HepG2 (cell line): Measurements from ENCODE around the gene EPHX1. TPM values are rescaled to one million over a fixed set of nuclear protein-coding genes. Genes with fewer than 3 reads are reported as not detected.

Experiments
- BORCS8-MEF2B ChIP-seq: sonication (generic); formaldehyde crosslinking; IDR thresholded peaks from 2 replicates; pipeline ENCODE4 v1.8.0; 2022; ENCODE audit warnings: mild to moderate bottlenecking, missing genetic modification reagents
- CENPT ChIP-seq: sonication (generic); formaldehyde crosslinking; IDR thresholded peaks from 2 replicates; pipeline ENCODE4 v1.8.0; 2022; ENCODE audit warnings: low read depth, mild to moderate bottlenecking, moderate library complexity, missing genetic modification reagents
- FOSL2 ChIP-seq: sonication (generic); formaldehyde crosslinking; IDR thresholded peaks from 2 replicates; pipeline ENCODE4 v1.4.0; 2020; ENCODE audit warnings: missing genetic modification reagents
- MATR3 ChIP-seq: sonication (generic); formaldehyde crosslinking; IDR thresholded peaks from 2 replicates; pipeline ENCODE4 v1.4.0; 2020; ENCODE audit warnings: missing genetic modification reagents
- PRMT3 ChIP-seq: sonication (generic); formaldehyde crosslinking; IDR thresholded peaks from 2 replicates; pipeline ENCODE4 v1.8.1; 2022; ENCODE audit warnings: low read depth, mild to moderate bottlenecking, moderate library complexity, missing genetic modification reagents, borderline replicate concordance
- RXRB ChIP-seq: IDR thresholded peaks from 2 replicates; pipeline ENCODE4 v1.6.1; 2016; ENCODE audit warnings: borderline replicate concordance, missing genetic modification reagents, missing compliant biosample characterization
- SRSF9 ChIP-seq: fragments of 200-400 bp; formaldehyde crosslinking; IDR thresholded peaks from 2 replicates; pipeline ENCODE4 v1.6.1; 2018; ENCODE audit warnings: borderline replicate concordance, mild to moderate bottlenecking, low read depth, low read length; ENCODE audit not compliant: insufficient read depth, poor library complexity, severe bottlenecking
- ZNF33A ChIP-seq: sonication (generic); formaldehyde crosslinking; IDR thresholded peaks from 2 replicates; pipeline ENCODE4 v1.5.1; 2020; ENCODE audit warnings: missing genetic modification reagents, mild to moderate bottlenecking, moderate library complexity, borderline replicate concordance
- ZNF781 ChIP-seq: sonication (generic); formaldehyde crosslinking; IDR thresholded peaks from 2 replicates; pipeline ENCODE4 v1.5.1; 2020; ENCODE audit warnings: borderline replicate concordance, mild to moderate bottlenecking, missing genetic modification reagents; ENCODE audit errors: not compliant biosample characterization
- polyA plus RNA-seq, 8 experiments: library from polyadenylated mRNA; depleted of rRNA in 3 of 8; stranded (reverse) in 7 of 8; unstranded in 1 of 8; fragments of >200 nt; fragmentation: Illumina TruSeq in 4 of 8; extraction: Trizol in 4 of 8; gene quantifications; 2 replicates each; pipeline versions ENCODE4 v1.2.1 to v1.2.3, GENCODE V29; 2011 to 2016; ENCODE audit warnings: low read depth in 4 of 8, missing spikeins in 1 of 8, mixed read lengths in 1 of 8; ENCODE audit not compliant: insufficient read depth in 1 of 8
- total RNA-seq, 5 experiments: library from RNA; depleted of rRNA; stranded (reverse); fragments of >200 nt; fragmentation: Illumina TruSeq; extraction: Trizol; gene quantifications; 2 replicates each; pipeline ENCODE4 v1.2.3, GENCODE V29; 2016; ENCODE audit warnings: low read depth in 1 of 5
- TF ChIP-seq, protein P1 (sequence below): sonication (generic); formaldehyde crosslinking; conservative IDR thresholded peaks from 2 replicates; pipeline ENCODE4 v1.4.0; 2020; ENCODE audit warnings: mild to moderate bottlenecking, missing genetic modification reagents, moderate library complexity
- TF ChIP-seq, protein P2 (sequence below): IDR thresholded peaks from 2 replicates; pipeline ENCODE4 v1.6.1; 2016; ENCODE audit warnings: control low read depth
- TF ChIP-seq, protein P3 (sequence below): sonication (generic); formaldehyde crosslinking; IDR thresholded peaks from 2 replicates; pipeline ENCODE4 v1.5.0; 2020; ENCODE audit warnings: mild to moderate bottlenecking, missing genetic modification reagents
- TF ChIP-seq, protein P4 (sequence below): sonication (generic); formaldehyde crosslinking; IDR thresholded peaks from 2 replicates; pipeline ENCODE4 v1.8.1; 2022; ENCODE audit warnings: low read depth, mild to moderate bottlenecking, missing genetic modification reagents

Gene EPHX1
- total and polyA plus RNA-seq, 2 of the 13 experiments (the other 11 are each of a cell fraction or from before 2014, with no cell fraction given), result 27.7 to 36.5 TPM

DNA sequence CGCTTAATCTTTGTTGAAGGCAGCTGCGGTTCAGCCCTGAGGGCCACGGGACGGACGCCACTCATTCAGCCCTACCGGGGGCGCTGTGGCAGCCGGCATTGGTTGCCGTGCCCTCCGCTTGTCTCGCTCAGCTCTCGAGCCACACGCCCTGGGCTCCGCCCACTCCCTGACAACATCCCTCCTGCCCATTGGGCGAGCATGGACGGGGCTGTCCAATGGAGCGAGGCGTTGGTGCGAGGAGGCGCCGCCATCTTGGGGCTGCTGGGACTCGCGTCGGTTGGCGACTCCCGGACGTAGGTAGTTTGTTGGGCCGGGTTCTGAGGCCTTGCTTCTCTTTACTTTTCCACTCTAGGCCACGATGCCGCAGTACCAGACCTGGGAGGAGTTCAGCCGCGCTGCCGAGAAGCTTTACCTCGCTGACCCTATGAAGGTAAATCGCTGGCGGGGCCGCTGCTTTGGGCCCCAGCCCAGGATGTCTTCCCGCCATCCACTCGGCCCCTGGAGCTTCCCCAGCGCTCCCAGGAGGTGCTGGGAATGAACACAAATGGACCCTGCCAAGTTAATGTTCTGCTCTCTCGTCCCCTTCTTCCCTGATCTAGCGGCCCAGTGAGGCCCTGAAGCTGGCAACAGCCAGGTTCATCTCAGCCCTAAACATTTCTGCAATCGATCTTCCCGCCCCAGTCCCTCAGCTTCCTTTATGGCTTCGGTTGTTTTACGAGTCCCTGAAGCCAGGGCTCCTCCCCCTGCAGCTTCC is 32.2 kb upstream of the EPHX1 start, which contains the start of gene SRP9 (continued):
- TF ChIP-seq, protein P1, sequence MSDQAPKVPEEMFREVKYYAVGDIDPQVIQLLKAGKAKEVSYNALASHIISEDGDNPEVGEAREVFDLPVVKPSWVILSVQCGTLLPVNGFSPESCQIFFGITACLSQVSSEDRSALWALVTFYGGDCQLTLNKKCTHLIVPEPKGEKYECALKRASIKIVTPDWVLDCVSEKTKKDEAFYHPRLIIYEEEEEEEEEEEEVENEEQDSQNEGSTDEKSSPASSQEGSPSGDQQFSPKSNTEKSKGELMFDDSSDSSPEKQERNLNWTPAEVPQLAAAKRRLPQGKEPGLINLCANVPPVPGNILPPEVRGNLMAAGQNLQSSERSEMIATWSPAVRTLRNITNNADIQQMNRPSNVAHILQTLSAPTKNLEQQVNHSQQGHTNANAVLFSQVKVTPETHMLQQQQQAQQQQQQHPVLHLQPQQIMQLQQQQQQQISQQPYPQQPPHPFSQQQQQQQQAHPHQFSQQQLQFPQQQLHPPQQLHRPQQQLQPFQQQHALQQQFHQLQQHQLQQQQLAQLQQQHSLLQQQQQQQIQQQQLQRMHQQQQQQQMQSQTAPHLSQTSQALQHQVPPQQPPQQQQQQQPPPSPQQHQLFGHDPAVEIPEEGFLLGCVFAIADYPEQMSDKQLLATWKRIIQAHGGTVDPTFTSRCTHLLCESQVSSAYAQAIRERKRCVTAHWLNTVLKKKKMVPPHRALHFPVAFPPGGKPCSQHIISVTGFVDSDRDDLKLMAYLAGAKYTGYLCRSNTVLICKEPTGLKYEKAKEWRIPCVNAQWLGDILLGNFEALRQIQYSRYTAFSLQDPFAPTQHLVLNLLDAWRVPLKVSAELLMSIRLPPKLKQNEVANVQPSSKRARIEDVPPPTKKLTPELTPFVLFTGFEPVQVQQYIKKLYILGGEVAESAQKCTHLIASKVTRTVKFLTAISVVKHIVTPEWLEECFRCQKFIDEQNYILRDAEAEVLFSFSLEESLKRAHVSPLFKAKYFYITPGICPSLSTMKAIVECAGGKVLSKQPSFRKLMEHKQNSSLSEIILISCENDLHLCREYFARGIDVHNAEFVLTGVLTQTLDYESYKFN, result peak; percentile 52
- TF ChIP-seq ZNF781 (CRISPR knock-in tag) (no peak), SRSF9 (no peak), BORCS8-MEF2B (CRISPR knock-in tag) (peak; percentile 48; the same call in 1 of the 2 replicates), RXRB (CRISPR knock-in tag) (no peak; the same call in 1 of the 2 replicates), CENPT (0 out of 2 replicates have a peak, but pooled peaks have one; percentile 48), MATR3 (CRISPR knock-in tag) (no peak), ZNF33A (CRISPR knock-in tag) (peak; percentile 58; the same call in 1 of the 2 replicates), FOSL2 (CRISPR knock-in tag) (peak; percentile 69), PRMT3 (CRISPR knock-in tag) (0 out of 2 replicates have a peak, but pooled peaks have one; percentile 74)
- TF ChIP-seq, protein P2, sequence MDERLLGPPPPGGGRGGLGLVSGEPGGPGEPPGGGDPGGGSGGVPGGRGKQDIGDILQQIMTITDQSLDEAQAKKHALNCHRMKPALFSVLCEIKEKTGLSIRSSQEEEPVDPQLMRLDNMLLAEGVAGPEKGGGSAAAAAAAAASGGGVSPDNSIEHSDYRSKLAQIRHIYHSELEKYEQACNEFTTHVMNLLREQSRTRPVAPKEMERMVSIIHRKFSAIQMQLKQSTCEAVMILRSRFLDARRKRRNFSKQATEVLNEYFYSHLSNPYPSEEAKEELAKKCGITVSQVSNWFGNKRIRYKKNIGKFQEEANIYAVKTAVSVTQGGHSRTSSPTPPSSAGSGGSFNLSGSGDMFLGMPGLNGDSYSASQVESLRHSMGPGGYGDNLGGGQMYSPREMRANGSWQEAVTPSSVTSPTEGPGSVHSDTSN (CRISPR knock-in tag), result no peak; the same call in 1 of the 2 replicates
- TF ChIP-seq, protein P3, sequence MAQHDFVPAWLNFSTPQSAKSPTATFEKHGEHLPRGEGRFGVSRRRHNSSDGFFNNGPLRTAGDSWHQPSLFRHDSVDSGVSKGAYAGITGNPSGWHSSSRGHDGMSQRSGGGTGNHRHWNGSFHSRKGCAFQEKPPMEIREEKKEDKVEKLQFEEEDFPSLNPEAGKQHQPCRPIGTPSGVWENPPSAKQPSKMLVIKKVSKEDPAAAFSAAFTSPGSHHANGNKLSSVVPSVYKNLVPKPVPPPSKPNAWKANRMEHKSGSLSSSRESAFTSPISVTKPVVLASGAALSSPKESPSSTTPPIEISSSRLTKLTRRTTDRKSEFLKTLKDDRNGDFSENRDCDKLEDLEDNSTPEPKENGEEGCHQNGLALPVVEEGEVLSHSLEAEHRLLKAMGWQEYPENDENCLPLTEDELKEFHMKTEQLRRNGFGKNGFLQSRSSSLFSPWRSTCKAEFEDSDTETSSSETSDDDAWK (CRISPR knock-in tag), result no peak
- TF ChIP-seq, protein P4, sequence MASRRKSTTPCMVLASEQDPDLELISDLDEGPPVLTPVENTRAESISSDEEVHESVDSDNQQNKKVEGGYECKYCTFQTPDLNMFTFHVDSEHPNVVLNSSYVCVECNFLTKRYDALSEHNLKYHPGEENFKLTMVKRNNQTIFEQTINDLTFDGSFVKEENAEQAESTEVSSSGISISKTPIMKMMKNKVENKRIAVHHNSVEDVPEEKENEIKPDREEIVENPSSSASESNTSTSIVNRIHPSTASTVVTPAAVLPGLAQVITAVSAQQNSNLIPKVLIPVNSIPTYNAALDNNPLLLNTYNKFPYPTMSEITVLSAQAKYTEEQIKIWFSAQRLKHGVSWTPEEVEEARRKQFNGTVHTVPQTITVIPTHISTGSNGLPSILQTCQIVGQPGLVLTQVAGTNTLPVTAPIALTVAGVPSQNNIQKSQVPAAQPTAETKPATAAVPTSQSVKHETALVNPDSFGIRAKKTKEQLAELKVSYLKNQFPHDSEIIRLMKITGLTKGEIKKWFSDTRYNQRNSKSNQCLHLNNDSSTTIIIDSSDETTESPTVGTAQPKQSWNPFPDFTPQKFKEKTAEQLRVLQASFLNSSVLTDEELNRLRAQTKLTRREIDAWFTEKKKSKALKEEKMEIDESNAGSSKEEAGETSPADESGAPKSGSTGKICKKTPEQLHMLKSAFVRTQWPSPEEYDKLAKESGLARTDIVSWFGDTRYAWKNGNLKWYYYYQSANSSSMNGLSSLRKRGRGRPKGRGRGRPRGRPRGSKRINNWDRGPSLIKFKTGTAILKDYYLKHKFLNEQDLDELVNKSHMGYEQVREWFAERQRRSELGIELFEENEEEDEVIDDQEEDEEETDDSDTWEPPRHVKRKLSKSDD (CRISPR knock-in tag), result peak; percentile 90
